H1 (cell line): ENCODE results near the gene ARRB1.

Experiments
- CEBPB ChIP-seq: IDR thresholded peaks from 2 replicates; pipeline ENCODE4 v1.6.1; 2012; ENCODE audit warnings: low read depth, low read length
- PHF8 ChIP-seq: fragments of 200-600 bp; sonication (generic); conservative IDR thresholded peaks from 2 replicates; pipeline ENCODE4 v1.7.1; 2012; ENCODE audit warnings: low read depth, mild to moderate bottlenecking, inconsistent platforms, low read length, moderate library complexity
- POLR2A ChIP-seq, 2 experiments: IDR thresholded peaks; 1 replicate in 1 of 2; 2 replicates in 1 of 2; pipeline ENCODE4 v1.6.1; 2011; ENCODE audit warnings: low read depth in 2 of 2, low read length in 2 of 2, mild to moderate bottlenecking in 2 of 2; ENCODE audit errors: control extremely low read depth in 1 of 2
- POLR2AphosphoS5 ChIP-seq: IDR thresholded peaks from 2 replicates; pipeline ENCODE4 v1.6.1; 2011; ENCODE audit warnings: low read depth, low read length
- SP1 ChIP-seq: IDR thresholded peaks from 2 replicates; pipeline ENCODE4 v1.6.1; 2011; ENCODE audit warnings: low read depth, low read length
- TAF1 ChIP-seq: IDR thresholded peaks from 2 replicates; pipeline ENCODE4 v1.6.1; 2011; ENCODE audit warnings: mild to moderate bottlenecking, low read depth, low read length
- TEAD4 ChIP-seq: IDR thresholded peaks from 2 replicates; pipeline ENCODE4 v1.6.1; 2012; ENCODE audit warnings: low read depth, low read length, inconsistent platforms, mixed read lengths
- ZNF274 ChIP-seq: IDR thresholded peaks from 2 replicates; pipeline ENCODE4 v1.7.0; 2012; ENCODE audit warnings: low read length, borderline replicate concordance; ENCODE audit errors: extremely low read depth
- TF ChIP-seq, protein P1 (sequence below), 3 experiments: IDR thresholded peaks; 1 replicate in 2 of 3; 2 replicates in 1 of 3; pipeline versions ENCODE4 v1.5.1 to v1.6.1; 2011; ENCODE audit warnings: low read length in 3 of 3, mild to moderate bottlenecking in 3 of 3, inconsistent platforms in 2 of 3, low read depth in 1 of 3, moderate library complexity in 1 of 3; ENCODE audit not compliant: insufficient read depth in 1 of 3; ENCODE audit errors: control extremely low read depth in 1 of 3

DNA sequence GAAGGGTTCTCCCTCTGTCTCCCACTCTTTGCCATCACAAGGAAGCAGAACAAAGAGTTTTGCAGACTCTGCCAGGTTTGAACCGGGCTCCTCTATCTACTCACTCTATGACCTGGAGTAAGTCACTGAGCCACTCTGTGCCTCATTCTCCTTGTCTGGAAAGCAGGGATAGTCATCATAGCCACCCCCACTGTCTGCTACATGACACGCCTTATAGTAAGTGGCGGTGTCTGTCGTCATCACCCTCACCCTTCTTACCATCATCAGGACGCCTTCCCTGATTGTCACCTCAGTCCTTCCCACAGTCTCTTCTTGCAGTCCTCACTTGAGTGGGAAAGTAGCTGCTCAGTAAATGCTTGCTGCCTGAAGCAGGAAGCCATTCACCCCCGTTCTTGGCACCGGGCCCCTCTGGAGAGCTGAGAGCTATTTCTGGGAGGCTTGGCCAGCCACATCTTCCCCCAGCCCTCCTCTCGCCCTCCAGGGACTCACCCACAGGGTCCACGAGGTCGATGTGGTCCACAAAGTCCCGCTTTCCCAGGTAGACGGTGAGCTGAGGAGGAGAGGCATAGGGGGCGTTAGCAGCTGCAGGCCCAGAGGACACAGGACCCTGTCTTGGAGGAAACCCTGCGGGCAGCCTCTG is 64.5 kb downstream of the ARRB1 start:
- TF ChIP-seq POLR2A (IDR thresholded peaks at IDR 0.05; ENCODE audit: control extremely low read depth in 1 of 2, low read depth in 2 of 2, low read length in 2 of 2) (no peak), POLR2AphosphoS5 (no peak), CEBPB (no peak), PHF8 (no peak), SP1 (no peak), TAF1 (no peak), ZNF274 (no peak), TEAD4 (no peak)
- TF ChIP-seq, protein P1, sequence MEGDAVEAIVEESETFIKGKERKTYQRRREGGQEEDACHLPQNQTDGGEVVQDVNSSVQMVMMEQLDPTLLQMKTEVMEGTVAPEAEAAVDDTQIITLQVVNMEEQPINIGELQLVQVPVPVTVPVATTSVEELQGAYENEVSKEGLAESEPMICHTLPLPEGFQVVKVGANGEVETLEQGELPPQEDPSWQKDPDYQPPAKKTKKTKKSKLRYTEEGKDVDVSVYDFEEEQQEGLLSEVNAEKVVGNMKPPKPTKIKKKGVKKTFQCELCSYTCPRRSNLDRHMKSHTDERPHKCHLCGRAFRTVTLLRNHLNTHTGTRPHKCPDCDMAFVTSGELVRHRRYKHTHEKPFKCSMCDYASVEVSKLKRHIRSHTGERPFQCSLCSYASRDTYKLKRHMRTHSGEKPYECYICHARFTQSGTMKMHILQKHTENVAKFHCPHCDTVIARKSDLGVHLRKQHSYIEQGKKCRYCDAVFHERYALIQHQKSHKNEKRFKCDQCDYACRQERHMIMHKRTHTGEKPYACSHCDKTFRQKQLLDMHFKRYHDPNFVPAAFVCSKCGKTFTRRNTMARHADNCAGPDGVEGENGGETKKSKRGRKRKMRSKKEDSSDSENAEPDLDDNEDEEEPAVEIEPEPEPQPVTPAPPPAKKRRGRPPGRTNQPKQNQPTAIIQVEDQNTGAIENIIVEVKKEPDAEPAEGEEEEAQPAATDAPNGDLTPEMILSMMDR (IDR thresholded peaks at IDR 0.05; ENCODE audit: control extremely low read depth in 1 of 3, insufficient read depth in 1 of 3, low read depth in 1 of 3, low read length in 3 of 3) = no peak
